ENCODE results near the gene OR52N1.

The OR52N1 gene

DNA sequence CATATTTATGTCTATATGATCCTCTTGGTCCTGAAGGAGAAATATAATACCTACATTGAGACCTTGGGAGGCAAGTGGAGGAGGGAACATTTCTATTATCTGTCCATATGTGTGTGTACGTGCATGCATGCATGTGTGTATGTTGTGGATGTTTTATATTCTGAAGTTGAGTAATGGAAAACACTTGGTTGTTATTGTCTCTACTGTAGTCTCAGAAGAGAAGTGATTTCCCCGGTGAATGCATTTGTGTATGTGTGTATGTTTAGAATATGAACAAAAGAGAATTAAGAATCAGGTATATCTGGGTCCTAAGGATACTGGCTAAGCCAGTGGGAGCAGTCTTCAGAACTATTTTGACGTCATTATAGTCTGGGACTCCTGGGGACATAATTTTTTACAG lies at the start of gene OR52N1:
Gene OR52N1, minus strand, starts transcription at position 101 of the 400 bp plus-strand sequence. CDS start 2,449 bp downstream, outside the sequence.
- no peak for DNase-seq (ENCODE audit: low read depth in 2 of 2, low spot score in 1 of 2)

DNA sequence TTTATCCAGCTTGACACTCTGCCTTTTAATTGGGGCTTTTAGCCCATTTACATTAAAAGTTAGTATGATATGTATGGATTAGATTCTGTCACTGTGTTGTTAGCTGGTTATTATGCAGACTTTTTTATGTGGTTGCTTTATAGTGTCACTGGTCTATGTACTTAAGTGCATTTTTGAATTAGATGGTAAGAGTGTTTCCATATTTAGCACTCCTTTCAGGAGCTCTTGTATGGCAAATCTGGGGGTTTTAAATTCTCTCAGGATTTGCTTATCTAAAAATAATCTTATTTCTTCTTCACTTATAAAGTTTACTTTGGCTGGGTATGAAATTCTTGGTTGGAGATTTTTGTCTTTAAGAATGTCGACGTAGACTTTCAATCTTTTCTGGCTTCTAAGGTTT lies 46.6 kb upstream of the OR52N1 start:
- no peak for DNase-seq (ENCODE audit: low read depth in 2 of 2, low spot score in 1 of 2)

DNA sequence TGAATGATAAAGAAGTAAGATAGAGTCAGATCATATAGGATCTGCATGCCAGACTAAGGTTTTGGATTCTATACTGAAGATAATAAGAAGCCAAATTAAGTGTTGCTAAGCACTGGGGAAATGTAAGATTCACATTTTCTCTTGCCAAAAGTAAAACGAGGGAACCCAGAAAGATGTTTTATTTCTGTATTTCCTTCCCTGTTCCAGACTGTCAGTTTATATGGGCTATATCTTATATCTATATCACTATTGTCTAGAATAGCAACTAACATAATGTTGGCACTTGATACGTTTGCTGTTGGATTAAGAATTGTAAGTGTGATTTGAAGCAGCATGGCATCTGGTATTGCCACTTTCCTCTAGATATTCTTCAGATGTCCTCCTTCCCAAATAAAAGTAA lies 42.4 kb upstream of the OR52N1 start:
- DNase-seq (ENCODE audit: low read depth in 2 of 2, low spot score in 1 of 2) = no peak

DNA sequence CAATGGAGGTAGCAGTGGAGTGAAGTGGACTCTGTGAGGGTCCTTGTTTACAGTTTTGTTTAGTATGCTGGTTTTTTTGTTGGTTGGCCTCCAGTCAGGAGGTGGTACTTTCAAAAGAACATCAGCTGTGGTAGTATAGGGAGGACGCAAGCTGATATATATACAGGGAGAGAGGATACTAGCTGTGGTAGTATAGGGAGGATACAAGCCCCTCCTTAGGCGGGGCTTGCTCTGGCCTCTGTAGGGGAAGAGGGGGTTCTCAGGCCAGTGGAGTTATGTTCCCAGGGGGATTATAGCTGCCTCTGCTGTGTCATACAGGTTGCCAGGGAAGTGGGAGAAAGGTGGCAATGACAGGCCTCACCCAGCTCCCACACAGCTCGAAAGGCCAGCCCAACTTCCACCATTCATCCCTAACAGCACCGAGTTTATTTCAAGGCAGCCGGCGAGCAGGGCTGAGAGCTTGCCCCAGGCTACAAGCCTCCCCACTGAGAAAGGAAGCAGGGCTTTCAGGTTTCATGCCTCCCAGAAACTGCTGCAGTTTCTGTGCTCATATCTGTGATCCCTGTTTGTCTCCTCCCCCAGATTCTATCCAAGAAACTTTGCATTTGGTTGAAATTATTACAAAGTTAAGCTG lies 40.2 kb upstream of the OR52N1 start:
- DNase-seq (ENCODE audit: low read depth in 2 of 2, low spot score in 1 of 2) = no peak

DNA sequence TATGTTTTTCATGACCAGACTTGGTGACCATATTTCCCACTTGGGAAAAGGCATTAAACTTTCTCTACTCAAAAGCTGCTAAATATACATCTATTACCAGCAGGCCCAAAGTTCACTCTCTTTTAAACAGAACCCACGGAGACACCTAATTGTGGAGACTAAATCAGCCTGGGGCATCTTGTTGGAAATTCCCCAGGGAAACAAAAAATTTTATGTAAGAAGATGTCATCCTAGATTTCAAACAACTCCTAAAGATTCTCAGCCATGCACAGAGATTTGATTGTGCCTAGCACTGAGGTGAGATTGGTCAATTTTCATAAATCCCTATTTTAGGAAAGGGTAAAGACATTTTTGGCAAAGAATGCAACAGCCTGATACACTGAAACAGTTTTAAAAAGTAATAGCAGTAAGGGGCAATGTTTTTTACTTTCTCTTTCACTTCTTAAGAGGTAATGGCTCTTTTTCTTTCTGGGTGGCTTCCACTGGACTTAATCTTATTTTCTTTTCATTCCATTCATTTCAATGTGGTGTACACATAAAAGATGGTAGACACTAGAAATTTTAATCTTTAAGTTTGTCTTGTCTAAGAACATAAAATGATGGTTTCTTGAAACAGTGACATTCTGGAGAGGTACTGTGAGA lies 27.3 kb upstream of the OR52N1 start:
- DNase-seq (ENCODE audit: low read depth in 2 of 2, low spot score in 1 of 2) = no peak

DNA sequence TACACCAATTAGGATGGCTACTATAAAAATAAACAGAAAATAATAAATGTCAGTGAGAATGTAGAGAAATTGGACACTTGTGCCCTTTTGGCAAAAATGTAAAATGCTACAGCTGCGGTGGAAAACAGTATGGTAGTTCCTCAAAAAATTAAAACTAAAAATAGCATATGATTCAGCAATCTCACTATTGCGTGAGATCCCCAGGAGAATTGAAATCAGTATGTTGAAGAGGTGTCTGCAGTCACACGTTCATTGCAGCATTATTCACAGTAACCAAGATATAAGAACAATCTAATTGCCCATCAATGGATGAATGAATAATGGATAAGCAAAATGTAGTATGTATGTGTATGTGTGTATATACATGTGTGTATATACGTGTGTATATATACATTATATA lies 24.5 kb upstream of the OR52N1 start:
- no peak for DNase-seq (ENCODE audit: low read depth in 2 of 2, low spot score in 1 of 2)

DNA sequence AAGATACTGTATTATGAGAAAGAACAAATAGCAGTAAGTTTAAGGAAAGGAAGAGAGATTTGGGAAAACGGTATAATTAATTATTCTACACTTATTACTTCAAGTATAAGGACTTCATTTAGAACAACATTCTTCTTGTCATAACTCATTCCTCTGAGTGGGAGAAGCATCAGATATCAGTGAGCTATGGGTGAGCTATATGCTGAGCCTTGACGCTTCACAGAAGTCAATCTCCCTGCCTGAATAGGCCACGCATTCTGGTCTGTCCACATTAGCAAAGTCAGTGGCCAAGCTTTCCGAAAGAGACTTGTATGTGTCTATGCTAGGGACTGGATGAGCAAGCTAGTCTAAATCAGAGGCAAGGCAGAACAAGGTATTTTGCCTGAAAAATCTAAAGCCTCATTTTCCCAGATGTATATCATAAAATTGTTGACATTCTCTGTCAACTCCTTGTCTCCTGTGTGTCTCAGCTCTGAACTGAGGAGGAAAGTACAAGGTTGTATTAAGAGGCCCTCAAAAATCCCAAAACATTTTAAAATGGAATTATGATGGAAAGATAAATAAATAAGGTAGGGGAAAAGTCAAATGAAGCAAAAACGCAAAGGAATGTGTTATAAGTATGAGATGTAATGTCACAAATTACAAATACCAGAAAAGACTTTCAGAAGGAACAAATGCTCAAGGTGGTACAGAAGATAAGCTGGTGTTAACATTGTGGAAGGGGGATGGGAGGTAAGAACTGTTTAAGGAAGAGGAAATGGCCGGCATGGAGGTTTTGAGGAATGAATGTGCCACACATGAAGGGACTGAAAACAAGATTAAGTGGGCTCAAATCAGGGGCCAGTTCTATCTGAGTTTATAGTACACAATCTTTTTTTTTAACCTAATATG lies 19.1 kb upstream of the OR52N1 start:
- no peak for DNase-seq (ENCODE audit: low read depth in 2 of 2, low spot score in 1 of 2)

DNA sequence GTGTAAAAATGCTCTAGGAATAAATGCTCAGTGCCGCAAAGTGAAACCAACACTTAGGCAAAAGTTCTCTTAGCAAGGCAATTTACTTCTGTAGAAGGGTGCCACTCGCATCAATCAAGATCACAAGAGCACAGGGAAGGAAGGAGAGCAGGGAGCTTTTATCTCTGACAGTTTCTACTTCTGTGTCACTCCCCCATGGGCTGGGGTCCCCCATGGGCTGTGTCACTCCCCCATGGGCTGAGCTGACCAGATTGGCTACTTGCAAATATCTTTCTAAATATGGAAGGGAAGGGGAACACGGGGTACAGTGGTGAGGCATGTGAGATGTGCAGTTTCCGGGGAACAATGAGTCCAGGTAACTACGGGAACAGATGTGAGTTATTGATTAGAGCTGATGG lies 18.1 kb upstream of the OR52N1 start:
- no peak for DNase-seq (ENCODE audit: low read depth in 2 of 2, low spot score in 1 of 2)

DNA sequence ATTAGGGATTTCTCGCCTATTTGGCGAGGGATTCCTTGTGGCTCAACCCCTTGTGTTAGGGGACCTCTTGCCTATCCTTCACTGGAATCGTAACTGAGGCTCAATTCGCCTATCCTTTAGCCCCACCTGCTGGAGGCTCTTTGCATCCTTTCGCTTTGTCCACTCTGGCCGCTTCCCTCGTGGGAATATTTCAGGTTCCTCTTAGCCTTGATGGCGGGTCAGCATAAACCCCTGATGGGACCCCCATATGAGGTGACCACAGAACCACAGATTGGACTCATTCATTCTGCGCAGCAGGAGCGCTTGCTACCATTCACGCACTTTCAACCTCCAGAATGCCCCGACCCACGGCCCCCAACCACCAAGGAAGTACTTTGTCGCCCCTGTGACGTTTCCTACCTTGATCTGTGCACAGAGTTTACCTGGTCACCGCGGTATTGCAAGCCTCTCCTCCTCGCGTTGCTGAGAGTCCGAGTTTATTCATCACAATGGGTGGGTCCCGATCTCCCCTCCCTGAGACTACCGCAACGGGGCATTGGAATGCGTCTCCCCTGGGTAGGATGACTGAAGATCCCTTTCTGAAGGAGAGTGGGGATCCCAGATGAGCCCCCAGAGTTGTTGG lies 17.5 kb upstream of the OR52N1 start, which contains the start of gene OR52N2:
Gene OR52N2, plus strand, starts transcription at position 425 of the 622 bp plus-strand sequence. CDS start 11,412 bp downstream, outside the sequence.
- DNase-seq (ENCODE audit: low read depth in 2 of 2, low spot score in 1 of 2) = peak; percentile 37 to 46

DNA sequence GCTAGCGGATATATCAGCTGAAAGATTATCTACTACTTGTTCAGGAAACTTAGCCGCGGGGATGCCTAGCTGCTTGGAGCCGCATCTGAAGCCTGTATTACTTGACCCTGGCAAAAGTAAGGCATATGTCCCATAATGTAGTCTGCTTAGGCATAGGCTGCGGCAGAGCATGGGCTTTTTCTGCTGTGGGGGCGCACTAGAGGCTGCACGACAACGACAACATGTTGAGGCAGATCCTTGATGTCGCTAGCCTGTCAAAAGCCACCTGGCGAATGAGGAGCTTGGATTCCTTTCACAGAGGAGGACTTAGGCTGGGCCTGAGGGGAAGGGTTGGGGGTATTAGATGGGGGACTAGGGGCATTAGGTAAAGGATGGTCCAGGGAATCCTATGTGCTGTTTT lies 16.5 kb upstream of the OR52N1 start:
- no peak for DNase-seq (ENCODE audit: low read depth in 2 of 2, low spot score in 1 of 2)

DNA sequence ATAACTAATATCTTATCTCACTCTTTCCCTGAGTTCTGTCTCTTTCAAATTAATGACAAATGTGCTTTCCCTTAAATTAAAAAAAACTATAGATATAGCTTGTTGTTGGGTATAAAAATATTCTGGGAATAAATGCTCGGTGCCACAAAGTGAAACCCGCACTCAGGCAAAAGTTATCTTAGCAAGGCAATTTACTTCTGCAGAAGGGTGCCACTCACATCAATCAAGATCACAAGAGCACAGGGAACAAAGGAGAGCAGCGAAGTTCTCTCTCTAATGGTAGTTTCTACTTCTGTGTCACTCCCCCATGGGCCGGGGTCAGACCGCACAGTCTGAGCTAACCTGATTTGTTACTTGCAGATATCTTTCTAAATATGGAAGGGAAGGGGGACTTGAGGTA lies 12.9 kb upstream of the OR52N1 start:
- DNase-seq (ENCODE audit: low read depth in 2 of 2, low spot score in 1 of 2) = no peak

DNA sequence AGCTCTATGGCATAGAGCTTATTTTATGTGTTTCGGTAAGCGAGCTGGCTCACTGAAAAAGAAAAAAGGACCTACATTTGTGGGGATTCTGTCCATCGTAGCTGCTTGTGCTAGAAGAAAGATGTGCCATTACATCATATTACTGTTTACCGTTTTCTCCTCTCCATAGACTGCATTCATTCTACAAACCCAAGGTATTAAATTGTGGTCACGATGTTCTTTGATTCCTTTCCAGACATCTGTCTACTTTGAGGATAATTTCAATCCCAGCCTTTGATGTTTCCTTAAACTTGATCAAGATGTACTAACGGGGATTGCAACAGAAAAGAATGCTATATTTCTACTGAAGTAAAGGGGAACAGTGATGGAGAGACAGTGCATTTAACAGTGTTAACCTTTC lies 5.5 kb upstream of the OR52N1 start:
- no peak for DNase-seq (ENCODE audit: low read depth in 2 of 2, low spot score in 1 of 2)

DNA sequence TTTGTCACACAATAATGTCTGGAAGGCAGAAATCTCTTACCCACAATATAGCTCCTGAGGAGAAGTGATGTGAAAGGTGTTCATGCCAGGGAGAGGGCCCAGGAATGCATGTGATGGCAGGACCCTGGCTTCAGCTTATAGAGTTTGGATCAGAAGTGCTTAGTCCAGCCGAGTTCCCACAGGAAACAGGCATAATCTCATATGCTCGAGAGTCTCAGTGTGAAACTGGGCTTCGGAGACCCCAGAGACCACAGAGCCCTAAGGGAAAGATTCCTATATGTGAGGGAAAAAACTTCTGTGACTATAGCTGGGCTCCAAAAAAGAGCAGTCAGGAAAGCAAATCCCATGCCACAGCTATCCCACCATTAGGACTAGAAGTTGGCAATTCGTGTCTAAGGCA lies 7.8 kb downstream of the OR52N1 start, which contains the start of gene OR52N5:
Gene OR52N5, minus strand, starts transcription at position 101 of the 400 bp plus-strand sequence. CDS start 4,721 bp downstream, outside the sequence.
- DNase-seq (ENCODE audit: low read depth in 2 of 2, low spot score in 1 of 2) = no peak

DNA sequence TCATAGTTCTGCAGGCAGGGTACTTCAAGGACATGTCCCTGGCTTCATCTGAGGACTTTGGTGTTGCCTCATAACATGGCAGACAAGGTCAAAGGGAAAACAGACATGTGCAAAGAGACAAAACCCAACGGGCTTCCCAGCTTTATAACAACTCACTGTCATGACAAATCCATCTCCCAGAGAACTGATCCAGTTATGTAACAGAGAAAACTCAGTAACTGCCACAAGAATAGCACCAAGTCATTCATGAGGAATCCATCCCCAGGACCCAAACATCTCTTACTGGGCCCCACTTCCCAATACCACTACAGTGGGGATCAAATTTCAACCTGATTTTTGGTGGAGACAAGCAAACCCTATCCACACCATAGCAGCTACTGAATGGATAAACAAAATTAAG lies 24.0 kb downstream of the OR52N1 start:
- DNase-seq (ENCODE audit: low read depth in 2 of 2, low spot score in 1 of 2) = no peak

DNA sequence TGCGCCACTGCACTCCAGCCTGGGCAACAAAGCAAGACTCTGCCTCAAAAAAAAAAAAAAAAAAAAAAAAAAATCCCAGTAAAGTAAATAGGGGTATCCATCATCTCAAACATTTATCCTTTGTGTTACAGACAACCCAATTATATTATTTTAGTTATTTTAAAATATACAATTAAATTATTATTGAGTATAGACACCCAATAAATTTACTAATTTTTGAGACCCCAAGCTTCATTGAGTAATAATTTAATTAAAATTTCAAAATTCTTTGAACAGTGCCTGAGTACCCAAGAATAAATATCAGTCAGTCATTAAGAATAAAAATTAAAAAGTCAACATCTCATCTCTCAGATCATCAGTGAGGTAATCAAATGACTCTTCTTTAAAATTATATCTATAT lies 37.1 kb downstream of the OR52N1 start, which contains the start of gene OR52N4:
Gene OR52N4, plus strand, starts transcription at position 301 of the 400 bp plus-strand sequence. CDS start 498 bp downstream, outside the sequence.
- no peak for DNase-seq (ENCODE audit: low read depth in 2 of 2, low spot score in 1 of 2)

DNA sequence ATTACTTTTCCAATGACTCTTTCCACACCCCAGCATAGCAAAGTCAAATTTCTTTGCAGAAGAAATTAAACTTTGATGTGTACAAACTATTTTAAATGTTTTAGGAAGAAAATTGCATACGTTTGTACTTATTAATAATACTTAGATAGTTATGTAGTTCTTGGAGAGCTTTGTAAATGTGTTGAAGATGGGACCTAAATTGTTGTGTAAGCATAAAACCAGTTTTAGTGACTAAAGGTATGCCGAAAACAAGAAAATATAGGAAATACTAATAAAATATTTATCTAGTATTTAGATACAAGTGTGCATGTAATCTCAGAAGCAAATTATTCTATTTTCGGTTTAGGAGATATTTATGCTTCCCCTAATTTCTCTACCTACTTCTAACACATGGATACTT lies 41.2 kb downstream of the OR52N1 start:
- no peak for DNase-seq (ENCODE audit: low read depth in 2 of 2, low spot score in 1 of 2)

DNA sequence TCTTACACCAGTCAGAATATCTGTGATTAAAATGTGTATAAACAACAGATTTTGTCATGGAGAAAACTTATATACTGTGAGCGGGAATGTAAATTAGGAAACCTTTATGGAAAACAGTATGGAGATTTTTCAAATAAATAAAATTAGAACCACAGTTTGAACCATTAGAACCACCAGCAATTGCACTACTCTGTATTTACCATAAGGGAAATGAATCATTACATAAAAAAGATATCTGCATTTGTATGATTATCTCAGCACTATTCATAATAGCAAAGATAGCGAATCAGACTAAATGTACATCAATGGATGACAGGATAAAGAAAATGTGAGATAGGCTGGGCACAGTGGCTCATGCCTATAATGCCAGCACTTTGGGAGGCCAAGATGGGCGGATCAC lies 44.5 kb downstream of the OR52N1 start:
- no peak for DNase-seq (ENCODE audit: low read depth in 2 of 2, low spot score in 1 of 2)

DNA sequence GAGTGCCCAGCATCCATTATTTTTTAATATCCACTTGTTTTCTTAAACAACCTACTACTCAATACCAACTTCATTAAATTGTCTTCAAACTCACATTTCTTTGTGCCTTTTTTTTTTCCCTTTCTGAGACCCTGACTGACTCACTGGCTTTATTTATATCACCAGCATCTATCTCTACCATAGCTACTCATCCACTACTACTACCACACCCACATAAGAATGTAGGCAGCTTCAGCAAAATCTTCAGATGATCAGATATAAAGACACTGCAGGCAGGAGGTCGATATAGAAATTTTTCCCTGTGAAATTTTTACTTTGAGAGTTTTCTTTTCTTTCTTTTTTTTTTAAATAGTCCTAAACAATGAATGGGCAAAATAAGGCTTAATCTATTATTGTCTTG lies 52.6 kb downstream of the OR52N1 start:
- DNase-seq (ENCODE audit: low read depth in 2 of 2, low spot score in 1 of 2) = no peak

DNA sequence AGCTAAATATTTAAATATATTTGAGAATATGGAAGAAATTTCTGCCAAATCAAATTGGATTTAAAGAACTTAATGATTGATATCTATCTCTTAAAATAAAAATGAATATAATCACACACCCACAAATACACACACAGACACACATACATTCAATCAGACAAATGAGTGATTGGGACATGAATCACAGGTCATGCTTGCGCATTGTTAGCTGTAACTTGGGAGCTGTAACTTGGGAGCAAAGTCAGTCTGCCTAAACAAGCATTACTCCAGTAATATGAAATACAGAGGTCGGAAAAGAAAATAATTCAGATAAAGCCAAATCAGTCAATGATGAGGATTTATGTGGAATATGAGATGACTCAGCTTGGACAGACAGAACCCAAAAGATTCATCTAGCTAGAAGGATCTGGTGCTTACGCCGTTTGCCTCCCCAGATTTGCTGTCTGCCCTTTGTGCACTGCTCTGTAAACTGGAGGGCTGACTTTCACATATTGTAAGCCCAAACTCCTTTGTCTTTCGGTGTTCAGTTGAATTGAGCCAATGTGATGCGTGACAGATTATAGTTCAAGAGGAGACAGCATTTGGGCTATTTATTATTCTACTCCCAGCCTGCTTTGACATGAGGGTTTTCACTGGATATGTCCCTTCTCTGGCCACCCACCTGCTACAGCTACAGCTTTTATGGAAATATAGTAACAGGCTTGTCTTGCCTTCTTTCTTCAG lies 53.2 kb downstream of the OR52N1 start:
- DNase-seq (ENCODE audit: low read depth in 2 of 2, low spot score in 1 of 2) = no peak

DNA sequence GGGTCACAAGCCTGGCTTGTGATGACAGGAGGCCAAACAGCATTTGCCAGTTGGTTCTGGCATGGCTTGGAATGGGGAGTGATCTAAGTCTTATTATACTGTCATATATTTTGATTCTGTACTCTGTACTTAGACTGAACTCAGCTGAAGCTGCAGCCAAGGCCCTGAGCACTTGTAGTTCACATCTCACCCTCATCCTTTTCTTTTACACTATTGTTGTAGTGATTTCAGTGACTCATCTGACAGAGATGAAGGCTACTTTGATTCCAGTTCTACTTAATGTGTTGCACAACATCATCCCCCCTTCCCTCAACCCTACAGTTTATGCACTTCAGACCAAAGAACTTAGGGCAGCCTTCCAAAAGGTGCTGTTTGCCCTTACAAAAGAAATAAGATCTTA lies 54.0 kb downstream of the OR52N1 start:
- no peak for DNase-seq (ENCODE audit: low read depth in 2 of 2, low spot score in 1 of 2)
